ENCODE results near the gene HMHB1.

The HMHB1 gene

DNA sequence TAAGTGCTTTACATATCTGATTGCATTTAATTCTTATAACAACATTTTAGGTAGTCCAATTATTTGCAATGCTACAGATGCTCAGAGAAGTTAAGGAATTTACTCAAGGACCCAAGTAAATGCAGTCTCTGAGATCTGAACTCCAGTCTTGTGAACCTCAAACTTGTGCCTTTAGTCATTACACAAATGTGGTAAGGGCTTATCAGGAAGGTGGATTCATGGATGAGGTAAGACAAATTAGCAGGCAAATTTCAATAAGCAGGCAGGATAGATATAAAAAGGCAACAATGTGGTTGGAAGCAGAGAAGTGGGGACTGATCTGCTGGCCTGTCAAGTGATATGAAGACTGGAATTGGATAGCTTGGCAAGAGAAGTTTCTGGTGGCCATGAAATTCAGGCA lies 29.5 kb downstream of the HMHB1 start:
- no peaks in the 10 kb centered on the region for H3K9me3 Mint-ChIP-seq
- H3K36me3 Mint-ChIP-seq (ENCODE audit: low read depth) = no peaks in the 10 kb centered on the region
- no peak overlapping the region for H3K4me3 Mint-ChIP-seq
- H3K27ac Mint-ChIP-seq = no peak overlapping the region
- TF ChIP-seq, protein P1, sequence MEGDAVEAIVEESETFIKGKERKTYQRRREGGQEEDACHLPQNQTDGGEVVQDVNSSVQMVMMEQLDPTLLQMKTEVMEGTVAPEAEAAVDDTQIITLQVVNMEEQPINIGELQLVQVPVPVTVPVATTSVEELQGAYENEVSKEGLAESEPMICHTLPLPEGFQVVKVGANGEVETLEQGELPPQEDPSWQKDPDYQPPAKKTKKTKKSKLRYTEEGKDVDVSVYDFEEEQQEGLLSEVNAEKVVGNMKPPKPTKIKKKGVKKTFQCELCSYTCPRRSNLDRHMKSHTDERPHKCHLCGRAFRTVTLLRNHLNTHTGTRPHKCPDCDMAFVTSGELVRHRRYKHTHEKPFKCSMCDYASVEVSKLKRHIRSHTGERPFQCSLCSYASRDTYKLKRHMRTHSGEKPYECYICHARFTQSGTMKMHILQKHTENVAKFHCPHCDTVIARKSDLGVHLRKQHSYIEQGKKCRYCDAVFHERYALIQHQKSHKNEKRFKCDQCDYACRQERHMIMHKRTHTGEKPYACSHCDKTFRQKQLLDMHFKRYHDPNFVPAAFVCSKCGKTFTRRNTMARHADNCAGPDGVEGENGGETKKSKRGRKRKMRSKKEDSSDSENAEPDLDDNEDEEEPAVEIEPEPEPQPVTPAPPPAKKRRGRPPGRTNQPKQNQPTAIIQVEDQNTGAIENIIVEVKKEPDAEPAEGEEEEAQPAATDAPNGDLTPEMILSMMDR (IDR thresholded peaks at IDR 0.05) = no peak
- no peak for DNase-seq
- no peaks in the 10 kb centered on the region for H3K4me1 Mint-ChIP-seq
- peaks cover 12% of the 10 kb centered on the region for H3K27me3 Mint-ChIP-seq (ENCODE audit: low read depth, poor library complexity)

- no peaks in the 10 kb centered on the region for H3K36me3 Mint-ChIP-seq (ENCODE audit: low read depth)
- DNase-seq = no peak
- H3K27ac Mint-ChIP-seq = no peak overlapping the region
- no peak overlapping the region for H3K4me3 Mint-ChIP-seq
- TF ChIP-seq, protein P1 (IDR thresholded peaks at IDR 0.05) = no peak
- H3K4me1 Mint-ChIP-seq = no peaks in the 10 kb centered on the region
- H3K27me3 Mint-ChIP-seq (ENCODE audit: low read depth, poor library complexity) = peaks cover 6% of the 10 kb centered on the region
- no peaks in the 10 kb centered on the region for H3K9me3 Mint-ChIP-seq
Observed at GRCh38 chr5:143842920-143843319, 31.0 kb downstream of the HMHB1 start.

DNA sequence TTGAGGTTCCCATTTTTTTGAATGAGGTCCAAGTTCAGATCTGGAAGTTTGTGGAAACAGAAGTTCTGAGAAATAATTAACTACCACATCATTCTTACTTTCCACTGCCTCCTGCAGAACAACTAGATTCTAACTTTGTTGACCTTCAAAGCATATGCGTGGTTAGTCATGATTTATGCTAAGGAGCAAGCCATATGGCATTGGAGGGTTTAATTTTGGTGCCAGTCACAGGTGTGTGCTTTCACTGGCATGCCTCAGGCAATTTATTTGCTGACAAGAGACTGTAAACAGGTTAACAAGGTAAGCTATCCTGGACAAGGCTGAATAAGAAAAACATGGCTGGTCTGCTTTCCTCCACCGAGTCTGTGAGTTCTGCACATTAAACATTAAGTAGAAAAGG lies 31.5 kb downstream of the HMHB1 start:
- Mint-ChIP-seq H3K36me3 (ENCODE audit: low read depth) (no peaks in the 10 kb centered on the region), H3K4me1 (no peaks in the 10 kb centered on the region), H3K4me3 (no peak overlapping the region), H3K9me3 (no peaks in the 10 kb centered on the region), H3K27me3 (ENCODE audit: low read depth, poor library complexity) (peaks cover 6% of the 10 kb centered on the region), H3K27ac (no peak overlapping the region)
- DNase-seq = no peak
- TF ChIP-seq, protein P1 (IDR thresholded peaks at IDR 0.05) = no peak

DNA sequence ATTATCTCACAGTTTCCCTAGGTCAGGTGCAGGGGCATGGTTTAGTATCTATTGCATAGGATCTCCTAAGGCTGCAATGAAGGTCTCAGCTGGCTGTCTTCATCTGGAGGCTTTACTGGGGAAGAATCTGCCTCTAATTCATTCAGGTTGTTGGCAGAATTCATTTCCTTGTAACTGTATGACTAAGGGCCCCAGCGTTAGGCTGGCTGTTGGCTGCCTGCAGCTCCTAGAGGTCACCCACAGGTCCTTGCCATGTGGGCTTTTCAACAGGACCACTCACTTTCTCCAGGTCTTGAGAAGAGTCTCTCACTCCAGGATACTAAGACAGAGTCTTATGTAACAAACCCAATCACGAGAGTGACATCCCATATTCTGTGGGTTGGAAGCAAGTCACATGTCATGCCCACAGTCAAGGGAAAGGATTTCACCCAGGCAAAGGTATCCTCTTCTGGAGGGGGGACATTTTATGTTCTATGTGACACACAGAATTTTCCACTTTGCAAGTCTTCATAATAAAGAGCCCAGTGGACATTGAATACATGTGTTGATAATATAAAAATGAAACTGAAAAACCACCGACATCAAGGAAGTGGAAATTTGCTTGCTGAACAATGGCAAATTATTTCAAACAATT lies 38.2 kb downstream of the HMHB1 start:
- DNase-seq = no peak
- no peaks in the 10 kb centered on the region for H3K36me3 Mint-ChIP-seq (ENCODE audit: low read depth)
- peaks cover 23% of the 10 kb centered on the region for H3K9me3 Mint-ChIP-seq
- no peak overlapping the region for H3K27ac Mint-ChIP-seq
- H3K4me3 Mint-ChIP-seq = no peak overlapping the region
- TF ChIP-seq, protein P1 (IDR thresholded peaks at IDR 0.05) = no peak
- no peaks in the 10 kb centered on the region for H3K27me3 Mint-ChIP-seq (ENCODE audit: low read depth, poor library complexity)
- H3K4me1 Mint-ChIP-seq = no peaks in the 10 kb centered on the region

DNA sequence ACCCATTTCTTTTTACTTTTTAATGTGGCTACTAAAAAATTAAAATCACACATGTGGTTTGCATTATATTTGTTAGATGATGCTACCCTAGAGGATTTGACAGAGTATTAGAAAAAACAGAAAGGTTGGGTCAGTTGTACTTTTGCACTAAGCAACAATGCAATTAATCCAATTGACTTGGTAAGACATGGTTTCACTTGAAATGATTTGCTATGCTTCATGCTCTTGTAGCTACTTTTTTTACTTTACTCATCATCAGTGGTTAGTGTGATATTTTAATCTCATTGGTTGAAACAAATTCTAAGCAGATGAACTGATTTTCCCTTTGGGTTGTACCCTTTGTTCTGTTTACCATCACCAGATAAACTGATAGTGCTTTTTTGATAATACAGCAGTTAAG lies 39.4 kb downstream of the HMHB1 start:
- Mint-ChIP-seq H3K4me1 (no peaks in the 10 kb centered on the region), H3K9me3 (peaks cover 33% of the 10 kb centered on the region), H3K27me3 (ENCODE audit: low read depth, poor library complexity) (no peaks in the 10 kb centered on the region), H3K4me3 (no peak overlapping the region), H3K36me3 (ENCODE audit: low read depth) (no peaks in the 10 kb centered on the region), H3K27ac (no peak overlapping the region)
- TF ChIP-seq, protein P1 (IDR thresholded peaks at IDR 0.05) = no peak
- no peak for DNase-seq

DNA sequence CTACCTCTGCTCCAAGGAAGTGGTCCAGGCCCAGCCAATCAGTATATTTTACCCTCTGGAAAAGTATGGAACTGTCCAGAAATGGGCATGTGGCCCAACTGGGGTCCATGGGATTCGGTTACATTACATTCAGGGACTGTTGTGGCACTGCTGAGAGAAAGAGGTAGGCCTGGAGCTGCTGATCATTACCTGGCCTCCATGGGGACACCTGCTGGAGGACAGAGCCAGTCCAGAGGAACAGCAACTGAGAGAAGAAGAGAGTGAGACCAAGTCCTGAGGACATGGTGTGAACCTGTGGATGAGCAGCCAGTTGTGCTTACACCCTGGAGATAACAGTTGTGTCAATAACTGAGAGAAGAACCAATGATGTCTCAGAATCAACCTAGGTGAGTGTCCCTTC lies 48.2 kb downstream of the HMHB1 start:
- no peaks in the 10 kb centered on the region for H3K36me3 Mint-ChIP-seq (ENCODE audit: low read depth)

More for the DNA sequence above, 48.2 kb downstream of the HMHB1 start:
- Mint-ChIP-seq H3K27ac (no peak overlapping the region), H3K9me3 (peaks cover 24% of the 10 kb centered on the region), H3K27me3 (ENCODE audit: low read depth, poor library complexity) (no peaks in the 10 kb centered on the region), H3K4me1 (peaks cover 26% of the 10 kb centered on the region), H3K4me3 (no peak overlapping the region)
- TF ChIP-seq, protein P1 (IDR thresholded peaks at IDR 0.05) = no peak
- DNase-seq = no peak
